ENCODE results near the gene NEAT1.
A peak's percentile ranks its signal among the peaks of the same experiment; 100 is the strongest.

DNA sequence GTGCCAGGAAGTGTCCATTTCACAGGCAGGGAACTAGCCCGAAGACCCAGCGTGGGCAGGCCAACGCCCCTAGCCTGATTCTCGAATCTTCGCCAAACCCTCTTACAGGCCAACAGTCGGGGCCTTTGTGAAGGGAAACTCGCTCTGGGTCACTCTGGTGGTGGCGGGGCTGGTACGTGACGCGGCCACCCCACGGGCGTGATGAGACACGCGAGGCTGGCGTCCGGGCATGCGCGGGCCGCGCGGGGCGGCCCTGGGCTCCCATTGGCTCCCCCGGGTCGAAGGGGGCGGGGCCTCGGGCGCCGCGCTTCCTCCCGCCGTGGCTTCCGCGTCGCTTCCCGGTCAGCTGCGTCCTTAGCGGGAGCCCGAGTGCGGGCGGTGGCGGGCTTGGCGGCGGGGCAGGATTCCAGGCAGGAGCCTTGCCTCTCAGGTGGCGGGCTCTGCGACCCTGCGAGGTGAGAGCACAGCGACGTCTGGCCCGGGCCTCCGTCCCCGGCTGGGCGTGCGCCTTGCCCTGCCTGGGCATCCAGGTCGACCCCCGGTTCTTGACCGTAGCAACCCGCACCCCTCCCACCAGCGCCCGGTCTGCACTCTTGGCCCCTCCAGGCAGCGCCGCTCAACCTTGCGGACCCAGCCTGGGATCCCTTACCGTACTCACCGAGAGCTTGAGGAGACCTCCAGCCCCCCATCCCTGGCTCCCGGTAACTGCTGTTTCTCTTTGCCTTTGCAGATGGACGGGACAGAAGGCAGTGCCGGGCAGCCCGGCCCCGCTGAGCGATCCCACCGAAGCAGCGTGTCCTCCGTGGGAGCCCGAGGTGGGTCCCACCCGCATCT is 36.1 kb upstream of the NEAT1 start, which contains the start of gene FRMD8:
- TF ChIP-seq, protein P1, sequence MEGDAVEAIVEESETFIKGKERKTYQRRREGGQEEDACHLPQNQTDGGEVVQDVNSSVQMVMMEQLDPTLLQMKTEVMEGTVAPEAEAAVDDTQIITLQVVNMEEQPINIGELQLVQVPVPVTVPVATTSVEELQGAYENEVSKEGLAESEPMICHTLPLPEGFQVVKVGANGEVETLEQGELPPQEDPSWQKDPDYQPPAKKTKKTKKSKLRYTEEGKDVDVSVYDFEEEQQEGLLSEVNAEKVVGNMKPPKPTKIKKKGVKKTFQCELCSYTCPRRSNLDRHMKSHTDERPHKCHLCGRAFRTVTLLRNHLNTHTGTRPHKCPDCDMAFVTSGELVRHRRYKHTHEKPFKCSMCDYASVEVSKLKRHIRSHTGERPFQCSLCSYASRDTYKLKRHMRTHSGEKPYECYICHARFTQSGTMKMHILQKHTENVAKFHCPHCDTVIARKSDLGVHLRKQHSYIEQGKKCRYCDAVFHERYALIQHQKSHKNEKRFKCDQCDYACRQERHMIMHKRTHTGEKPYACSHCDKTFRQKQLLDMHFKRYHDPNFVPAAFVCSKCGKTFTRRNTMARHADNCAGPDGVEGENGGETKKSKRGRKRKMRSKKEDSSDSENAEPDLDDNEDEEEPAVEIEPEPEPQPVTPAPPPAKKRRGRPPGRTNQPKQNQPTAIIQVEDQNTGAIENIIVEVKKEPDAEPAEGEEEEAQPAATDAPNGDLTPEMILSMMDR (IDR thresholded peaks at IDR 0.05), result no peak
- peak; percentile 35 to 97 for TF ChIP-seq POLR2A (IDR thresholded peaks at IDR 0.05)
